Right renal cortex interstitium (tissue), 3 donors: ENCODE measurements around the gene SHB. TPM values are rescaled to one million over a fixed set of nuclear protein-coding genes. Genes with fewer than 3 reads are reported as not detected.
"Not testable (repeated sequence)": the region's sequence is repeated elsewhere in the genome, so short reads cannot be mapped to it uniquely, and the experiment has no call there.

Source experiments
- DNase-seq, 3 donors: peaks; one replicate each; pipeline ENCODE4 v3.0.0-alpha.2; 2013; ENCODE audit warnings: low read depth in 3 of 3, low spot score in 2 of 3
- polyA plus RNA-seq, 3 donors: library from polyadenylated mRNA; unstranded; fragments of 120-200 nt; gene quantifications; one replicate each; pipeline ENCODE4 v1.2.1, GENCODE V29; 2013; ENCODE audit not compliant: insufficient read length in 3 of 3

The SHB gene
- polyA plus RNA-seq, 3 donors = 14.1 to 17.5 (median 14.5) TPM

DNA sequence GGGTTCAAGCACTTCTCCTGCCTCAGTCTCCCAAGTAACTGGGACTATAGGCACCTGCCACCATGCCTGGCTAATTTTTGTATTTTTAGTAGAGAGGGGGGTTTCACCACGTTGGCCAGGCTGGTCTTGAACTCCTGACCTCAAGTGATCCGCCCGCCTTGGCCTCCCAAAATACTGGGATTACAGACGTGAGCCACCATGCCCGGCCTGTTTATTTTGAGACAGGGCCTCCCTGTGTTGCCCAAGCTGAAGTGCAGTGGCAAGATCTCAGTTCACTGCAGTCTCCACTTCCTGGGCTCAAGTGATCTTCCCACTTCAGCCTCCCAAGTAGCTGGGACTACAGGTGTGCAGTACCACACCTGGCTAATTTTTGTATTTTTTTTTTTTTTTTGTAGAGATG, 159.2 kb downstream of the SHB start:
- DNase-seq = not testable (repeated sequence)

DNA sequence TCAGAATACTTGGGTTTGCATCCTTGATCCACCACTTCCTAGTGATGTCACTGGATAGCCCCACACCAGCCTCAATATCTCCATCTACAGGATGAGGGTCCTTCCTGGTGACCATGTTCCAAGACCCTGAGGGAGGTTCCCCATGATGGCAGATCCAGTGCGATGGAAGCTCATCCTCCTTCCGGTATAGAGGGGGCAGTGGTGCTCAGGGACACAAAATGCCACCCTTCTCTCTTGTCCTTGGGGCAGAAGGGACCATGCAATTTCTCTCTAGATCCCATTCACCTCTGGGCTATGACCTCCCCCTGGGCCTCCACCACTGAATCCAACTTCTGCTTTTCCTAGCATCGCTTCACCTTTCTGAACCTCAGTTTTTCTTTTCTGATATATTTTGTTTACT, 159.7 kb downstream of the SHB start:
- no peak for DNase-seq

- DNase-seq = no peak
Observed at GRCh38 chr9:37908698-37909186, 160.3 kb downstream of the SHB start.

GRCh38 chr9:37908283-37908682, 160.7 kb downstream of the SHB start:
- no peak for DNase-seq

- no peak for DNase-seq
Observed at GRCh38 chr9:37906312-37907239, 162.5 kb downstream of the SHB start.

- no peak for DNase-seq
Observed at GRCh38 chr9:37905776-37906175, 163.3 kb downstream of the SHB start.

- no peak for DNase-seq
Observed at GRCh38 chr9:37905131-37905505, 163.9 kb downstream of the SHB start.

GRCh38 chr9:37904445-37905130, 164.4 kb downstream of the SHB start:
- no peak for DNase-seq

DNA sequence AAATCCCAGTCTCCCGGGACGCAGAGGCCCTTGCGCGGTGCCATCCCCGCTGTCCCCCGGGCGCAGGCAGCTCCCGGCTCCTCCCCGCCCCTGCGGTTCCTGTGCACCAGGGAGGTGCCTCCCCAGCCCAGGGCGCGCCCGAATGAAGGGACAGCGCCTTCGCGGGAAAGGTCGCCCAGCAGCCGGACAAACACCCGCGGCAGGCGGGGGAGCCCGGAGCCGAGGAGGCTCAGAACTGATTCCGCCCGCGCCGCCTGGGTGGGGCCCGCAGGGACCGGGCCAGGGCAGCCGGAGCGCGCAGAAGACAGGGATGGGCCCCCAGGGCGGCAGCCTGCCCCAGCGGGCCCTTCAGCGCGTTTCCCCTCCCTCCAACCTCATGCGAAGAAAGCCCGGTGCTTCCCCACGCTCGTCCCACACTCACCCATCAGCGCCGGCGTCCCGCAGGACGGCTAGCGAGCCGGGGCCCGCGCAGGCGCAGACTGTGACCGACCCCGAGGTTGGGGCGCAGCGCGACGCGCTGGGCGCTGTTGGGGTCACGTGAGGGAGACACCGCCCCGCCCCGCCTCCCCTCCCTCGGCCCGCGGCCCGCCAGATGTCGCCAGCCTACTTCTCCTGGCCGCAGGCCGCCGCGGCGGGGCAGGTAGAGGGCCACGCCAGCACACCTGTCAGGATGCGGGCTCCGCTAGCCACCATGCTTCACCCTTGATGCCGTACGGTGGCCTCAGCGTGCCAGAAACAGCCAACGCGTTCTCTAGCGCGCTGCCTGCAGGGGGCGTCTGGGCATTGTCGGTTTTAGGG, 165.2 kb downstream of the SHB start, which contains the start of gene SLC25A51:
Gene SLC25A51 (minus strand): TSS at position 481 of the 798 bp plus-strand sequence. CDS start 15,577 bp downstream, outside the sequence.
- peak; percentile 89 to 93 (median 93) for DNase-seq

DNA sequence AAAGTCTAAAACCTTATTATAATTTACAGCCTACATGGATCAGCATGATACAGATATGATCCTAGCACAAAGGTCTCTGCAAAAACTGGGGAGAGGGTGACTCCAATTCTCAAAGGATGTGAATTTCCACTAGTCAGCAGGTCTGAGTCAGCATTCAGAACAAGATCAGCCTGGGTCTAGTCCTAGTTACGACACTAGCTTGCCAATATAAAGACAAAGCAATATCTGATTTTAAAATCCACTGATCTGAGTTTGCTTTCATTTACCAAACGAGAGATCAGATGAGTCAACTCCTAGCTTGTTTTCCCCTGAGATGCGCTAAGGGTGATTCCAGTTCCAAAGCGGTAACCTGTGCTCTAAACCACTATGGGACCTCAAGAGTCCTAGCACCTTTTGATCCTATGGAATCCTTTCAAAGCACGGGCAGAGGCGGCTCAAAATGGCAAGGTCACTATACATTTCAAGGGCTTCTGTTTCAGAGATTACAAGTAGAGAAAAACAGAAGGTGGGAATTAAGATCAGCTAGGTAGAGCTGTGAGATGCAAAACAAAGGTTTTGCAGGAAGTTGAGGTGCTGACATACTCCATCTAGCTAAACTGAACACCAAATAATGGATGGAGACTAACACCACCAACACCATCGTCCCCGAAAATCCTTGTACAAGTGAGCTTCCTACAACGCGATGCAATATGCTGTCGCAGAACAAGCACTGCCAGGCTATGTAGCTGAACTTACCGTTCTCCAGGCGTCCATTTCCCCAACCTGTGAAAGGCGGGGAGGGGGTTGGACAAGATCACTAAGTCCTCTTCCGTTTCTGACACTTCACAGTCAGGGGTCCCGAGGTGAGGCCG, 166.0 kb downstream of the SHB start:
- no peak for DNase-seq

GRCh38 chr9:37902131-37902530, 166.9 kb downstream of the SHB start:
- no peak for DNase-seq

DNA sequence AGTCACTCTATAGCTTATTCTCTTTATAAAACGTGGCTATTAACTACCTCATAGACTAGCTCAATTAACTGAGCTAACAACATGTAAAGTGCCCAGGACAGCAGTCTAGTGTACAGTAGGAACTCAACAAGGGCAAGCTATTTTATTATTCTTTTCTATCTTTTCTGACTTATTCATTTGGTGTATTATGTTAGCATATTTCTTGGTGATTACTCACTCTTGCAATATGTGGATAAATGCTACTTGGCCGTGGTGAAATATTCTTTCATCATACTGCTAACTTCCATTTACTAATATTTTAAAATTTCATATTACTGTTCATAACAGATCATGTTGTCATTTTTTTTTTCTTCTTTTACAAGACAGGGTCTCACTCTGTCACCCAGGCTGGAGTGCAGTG, 170.0 kb downstream of the SHB start:
- DNase-seq = no peak

GRCh38 chr9:37897665-37898064, 171.4 kb downstream of the SHB start:
- no peak for DNase-seq

DNA sequence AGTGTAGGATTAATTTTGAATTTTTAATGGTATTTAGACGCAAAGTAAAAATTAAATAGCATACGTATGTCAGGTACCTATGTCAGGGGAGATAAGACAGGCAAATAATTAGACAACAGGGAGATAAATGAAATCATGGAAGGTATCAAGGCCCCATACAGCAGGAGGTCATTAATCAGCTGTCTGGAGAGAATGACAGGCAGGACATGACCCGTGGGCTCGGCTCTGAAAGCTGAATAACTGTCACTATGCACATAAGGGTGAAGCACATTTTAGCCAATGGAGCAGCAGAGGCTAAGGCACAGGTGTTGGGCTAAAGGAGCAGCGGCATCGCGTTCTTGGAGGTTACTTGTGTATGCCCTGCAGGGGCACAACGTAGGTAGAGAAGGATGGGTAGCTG, 177.0 kb downstream of the SHB start:
- no peak for DNase-seq

- not testable (repeated sequence) for DNase-seq
Observed at GRCh38 chr9:37891042-37891441, 178.0 kb downstream of the SHB start.

GRCh38 chr9:37889536-37889935, 179.5 kb downstream of the SHB start:
- DNase-seq = no peak

GRCh38 chr9:37887977-37888583, 180.9 kb downstream of the SHB start:
- not testable (repeated sequence) for DNase-seq

DNA sequence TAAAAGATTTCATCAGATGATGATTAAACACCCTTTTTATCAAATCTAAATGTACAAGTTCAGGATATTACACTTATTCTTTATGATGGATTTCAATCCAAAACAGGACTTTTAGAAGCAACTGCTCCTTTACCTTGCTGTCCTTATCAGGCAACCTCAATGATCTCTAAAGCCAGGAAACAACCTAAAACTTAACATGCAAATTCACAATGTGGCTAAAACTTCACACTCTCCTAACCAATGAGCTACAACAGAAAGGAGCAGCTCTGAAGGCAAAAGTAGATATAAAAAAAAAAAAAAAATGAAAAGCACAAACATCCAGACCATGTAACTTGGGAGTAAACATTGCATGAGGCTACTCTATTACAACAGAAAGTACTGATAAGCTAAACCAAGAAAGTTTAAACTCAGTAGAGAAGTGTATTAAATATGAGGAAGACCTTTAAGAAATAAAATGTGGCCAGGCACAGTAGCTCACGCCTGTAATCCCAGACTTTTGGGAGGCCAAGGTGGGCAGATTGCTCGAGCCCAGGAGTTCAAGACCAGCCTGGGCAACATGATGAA, 188.0 kb downstream of the SHB start:
- no peak for DNase-seq

DNA sequence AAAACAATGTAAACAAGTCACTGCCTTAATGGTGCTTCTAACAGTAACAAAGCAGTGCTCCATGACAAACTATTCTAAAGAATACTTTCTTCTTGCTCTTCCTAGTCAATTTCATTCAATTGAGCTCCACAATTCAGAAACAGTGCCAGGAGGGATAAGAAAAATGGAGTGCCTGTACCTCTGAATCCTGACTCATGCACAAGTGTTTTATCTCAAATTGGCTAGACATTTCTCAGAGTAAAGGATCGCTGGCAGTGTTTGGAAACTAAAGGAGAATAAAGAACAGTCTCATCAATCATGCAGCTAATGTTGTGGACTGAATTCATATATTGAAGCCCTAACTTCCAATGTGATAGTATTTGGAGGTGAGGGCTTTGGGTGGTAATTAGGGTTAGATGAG, 192.7 kb downstream of the SHB start:
- no peak for DNase-seq
